ENCODE measurements around the gene DLGAP4.
A peak's percentile ranks its signal among the peaks of the same experiment; 100 is the strongest.

Gene DLGAP4

GRCh38 chr20:36305602-36306551 lies at the start of gene DLGAP4:
Gene DLGAP4, plus strand, starts transcription at chr20:36306339. Its CDS starts 125,379 bp downstream, at chr20:36431718.
- no peak for DNase-seq (ENCODE audit: low spot score)

GRCh38 chr20:36259177-36260061 lies 46.7 kb upstream of the DLGAP4 start:
- DNase-seq (ENCODE audit: low spot score), result no peak

- no peak for DNase-seq (ENCODE audit: low spot score)
Measured at GRCh38 chr20:36260316-36260715, 45.8 kb upstream of the DLGAP4 start.

- DNase-seq (ENCODE audit: low spot score), result no peak
Measured at GRCh38 chr20:36261389-36262105, 44.6 kb upstream of the DLGAP4 start.

- DNase-seq (ENCODE audit: low spot score), result no peak
Measured at GRCh38 chr20:36262440-36262839, 43.7 kb upstream of the DLGAP4 start.

GRCh38 chr20:36264426-36265246 lies 41.5 kb upstream of the DLGAP4 start:
- DNase-seq (ENCODE audit: low spot score), result no peak

- no peak for DNase-seq (ENCODE audit: low spot score)
Measured at GRCh38 chr20:36266189-36266588, 40.0 kb upstream of the DLGAP4 start.

- DNase-seq (ENCODE audit: low spot score), result peak; percentile 51
Measured at GRCh38 chr20:36267605-36268381, 38.3 kb upstream of the DLGAP4 start.

- no peak for DNase-seq (ENCODE audit: low spot score)
Measured at GRCh38 chr20:36268440-36269342, 37.4 kb upstream of the DLGAP4 start.

- DNase-seq (ENCODE audit: low spot score), result no peak
Measured at GRCh38 chr20:36269507-36269906, 36.6 kb upstream of the DLGAP4 start.

- DNase-seq (ENCODE audit: low spot score), result no peak
Measured at GRCh38 chr20:36270744-36271638, 35.1 kb upstream of the DLGAP4 start.

- DNase-seq (ENCODE audit: low spot score), result no peak
Measured at GRCh38 chr20:36271639-36272546, 34.2 kb upstream of the DLGAP4 start.

- no peak for DNase-seq (ENCODE audit: low spot score)
Measured at GRCh38 chr20:36272547-36273220, 33.5 kb upstream of the DLGAP4 start.

- no peak for DNase-seq (ENCODE audit: low spot score)
Measured at GRCh38 chr20:36273414-36274180, 32.5 kb upstream of the DLGAP4 start.

- DNase-seq (ENCODE audit: low spot score), result no peak
Measured at GRCh38 chr20:36274181-36274841, 31.8 kb upstream of the DLGAP4 start.
